K562 (cell line): Measurements from ENCODE around the gene ARHGDIA. TPM values are rescaled to one million over a fixed set of nuclear protein-coding genes. Genes with fewer than 3 reads are reported as not detected.
A peak's percentile ranks its signal among the peaks of the same experiment; 100 is the strongest.

ENCODE experiments used
- BRF1 ChIP-seq: IDR thresholded peaks from 3 replicates; pipeline ENCODE4 v1.6.1; 2011; ENCODE audit warnings: borderline replicate concordance, mild to moderate bottlenecking; ENCODE audit not compliant: insufficient read length; ENCODE audit errors: extremely low read depth
- CREB3 ChIP-seq: fragments of 450-650 bp; conservative IDR thresholded peaks from 2 replicates; pipeline ENCODE4 v1.6.1; 2016; ENCODE audit warnings: missing genetic modification characterization, low read depth, mild to moderate bottlenecking, missing compliant biosample characterization, moderate library complexity
- EWSR1 ChIP-seq: fragments of 450-650 bp; IDR thresholded peaks from 2 replicates; pipeline ENCODE4 v1.6.1; 2018; ENCODE audit warnings: borderline replicate concordance, mild to moderate bottlenecking, low read depth, moderate library complexity; ENCODE audit not compliant: partially characterized antibody
- GMEB1 ChIP-seq: fragments of 250-450 bp; sonication (Bioruptor Pico); IDR thresholded peaks from 2 replicates; pipeline ENCODE4 v1.4.0; 2020; ENCODE audit warnings: mild to moderate bottlenecking
- HINFP ChIP-seq: fragments of 450-650 bp; conservative IDR thresholded peaks from 2 replicates; pipeline ENCODE4 v1.6.1; 2016; ENCODE audit warnings: missing genetic modification characterization, low read depth, mild to moderate bottlenecking, control low read depth, missing compliant biosample characterization
- MXD1 ChIP-seq: fragments of 250-450 bp; sonication (Bioruptor Pico); IDR thresholded peaks from 2 replicates; pipeline ENCODE4 v1.8.0; 2021; ENCODE audit warnings: borderline replicate concordance, mild to moderate bottlenecking, moderate library complexity; ENCODE audit not compliant: poor library complexity, severe bottlenecking
- NR2C1 ChIP-seq, 2 experiments: fragments of 450-650 bp; IDR thresholded peaks; 2 replicates each; pipeline ENCODE4 v1.6.1; 2017; ENCODE audit warnings: mild to moderate bottlenecking in 2 of 2, antibody characterized with exemption in 1 of 2, inconsistent platforms in 1 of 2, missing compliant biosample characterization in 1 of 2, missing genetic modification characterization in 1 of 2
- RBM15 ChIP-seq: fragments of 200-400 bp; formaldehyde crosslinking; IDR thresholded peaks from 2 replicates; pipeline ENCODE4 v1.6.1; 2018; ENCODE audit warnings: mild to moderate bottlenecking, low read length, moderate library complexity; ENCODE audit not compliant: insufficient read depth
- SETDB1 ChIP-seq: IDR thresholded peaks from one replicate; pipeline ENCODE4 v1.6.1; 2012; ENCODE audit warnings: low read length, control low read depth, inconsistent platforms
- SMAD1 ChIP-seq: fragments of 150-350 bp; IDR thresholded peaks from 2 replicates; pipeline ENCODE4 v1.6.1; 2014; ENCODE audit warnings: low read length, low read depth; ENCODE audit not compliant: partially characterized antibody
- SMC3 ChIP-seq: conservative IDR thresholded peaks from 2 replicates; pipeline ENCODE4 v1.6.1; 2011; ENCODE audit warnings: low read depth, low read length, improper control_type of control experiment; ENCODE audit not compliant: insufficient read depth
- SRSF9 ChIP-seq: fragments of 200-400 bp; formaldehyde crosslinking; IDR thresholded peaks from 2 replicates; pipeline ENCODE4 v1.6.1; 2017; ENCODE audit warnings: low read depth, low read length, borderline replicate concordance
- TAF7 ChIP-seq: fragments of 450-650 bp; IDR thresholded peaks from 2 replicates; pipeline ENCODE4 v1.6.1; 2016; ENCODE audit warnings: missing genetic modification characterization, missing compliant biosample characterization
- THRA ChIP-seq: fragments of 450-650 bp; IDR thresholded peaks from 2 replicates; pipeline ENCODE4 v1.6.1; 2017; ENCODE audit warnings: mild to moderate bottlenecking, moderate library complexity
- XRCC3 ChIP-seq: fragments of 450-650 bp; IDR thresholded peaks from 2 replicates; pipeline ENCODE4 v1.6.1; 2017; ENCODE audit warnings: mild to moderate bottlenecking, moderate library complexity
- ZBTB8A ChIP-seq: fragments of 450-650 bp; IDR thresholded peaks from 2 replicates; pipeline ENCODE4 v1.6.1; 2018; ENCODE audit warnings: mild to moderate bottlenecking, moderate library complexity; ENCODE audit not compliant: partially characterized antibody
- ZNF140 ChIP-seq: fragments of 250-450 bp; sonication (Bioruptor Pico); IDR thresholded peaks from 2 replicates; pipeline ENCODE4 v1.8.0; 2021; ENCODE audit warnings: moderate library complexity, mild to moderate bottlenecking, inconsistent platforms
- ZNF165 ChIP-seq: fragments of 250-450 bp; sonication (Bioruptor Pico); IDR thresholded peaks from 2 replicates; pipeline ENCODE4 v1.4.0; 2020; ENCODE audit warnings: borderline replicate concordance
- ZNF3 ChIP-seq: fragments of 250-450 bp; sonication (Bioruptor Pico); IDR thresholded peaks from 2 replicates; pipeline ENCODE4 v1.5.0; 2021; ENCODE audit warnings: mild to moderate bottlenecking, moderate library complexity
- ZSCAN32 ChIP-seq: fragments of 450-650 bp; formaldehyde crosslinking; IDR thresholded peaks from 2 replicates; pipeline ENCODE4 v1.4.0; 2020; ENCODE audit warnings: mild to moderate bottlenecking, moderate library complexity
- polyA plus RNA-seq, 8 experiments: library from polyadenylated mRNA; depleted of rRNA in 4 of 8; stranded (reverse) in 5 of 8; unstranded in 3 of 8; fragments of >200 nt; fragmentation: Nextera tagmentation in 2 of 8; fragmentation: Illumina TruSeq in 1 of 8; extraction: Ambion mirVana in 2 of 8; extraction: Trizol in 1 of 8; gene quantifications; 2 replicates each; pipeline versions ENCODE4 v1.2.1 to v1.2.3, GENCODE V29; 2011 to 2014; ENCODE audit warnings: inconsistent platforms in 1 of 8, missing spikeins in 1 of 8
- total RNA-seq, 7 experiments: library from RNA; depleted of rRNA in 6 of 7; stranded (reverse); fragments of >200 nt in 6 of 7; fragmentation: Illumina TruSeq in 2 of 7; extraction: Trizol in 2 of 7; gene quantifications; 2 replicates each; pipeline versions ENCODE4 v1.2.1 to v1.2.3, GENCODE V29; 2011 to 2021; ENCODE audit warnings: low replicate concordance in 1 of 7

Gene ARHGDIA
- total and polyA plus RNA-seq, 9 of the 15 experiments (the other 6 are each of a cell fraction or from before 2014, with no cell fraction given), result 9.6 to 340 (median 97.6) TPM

GRCh38 chr17:81821603-81822311, 49.4 kb downstream of the ARHGDIA start (continued):
- TF ChIP-seq GMEB1 (no peak), ZBTB8A (no peak), ZSCAN32 (CRISPR knock-in tag) (no peak), NR2C1 (IDR thresholded peaks at IDR 0.05) (peak; percentile 52; the same call in 1 of the 2 replicates), NR2C1 (tag; IDR thresholded peaks at IDR 0.05) (peak; percentile 83), SETDB1 (no peak), BRF1 (no peak), XRCC3 (no peak), RBM15 (no peak), EWSR1 (no peak), HINFP (peak; percentile 62; the same call in 1 of the 2 replicates), ZNF140 (CRISPR knock-in tag) (no peak), CREB3 (tag) (peak; percentile 92; the same call in 1 of the 2 replicates), ZNF165 (CRISPR knock-in tag) (no peak), MXD1 (CRISPR knock-in tag) (no peak), SMAD1 (peak; percentile 26), SRSF9 (no peak), ZNF3 (CRISPR knock-in tag) (no peak), SMC3 (peak; percentile 62), TAF7 (tag) (no peak), THRA (no peak)
